Measurements from ENCODE around the gene TFDP2. TPM values are rescaled to one million over a fixed set of nuclear protein-coding genes. Genes with fewer than 3 reads are reported as not detected.
A peak's percentile ranks its signal among the peaks of the same experiment; 100 is the strongest.
"Not testable (repeated sequence)": the region's sequence is repeated elsewhere in the genome, so short reads cannot be mapped to it uniquely, and the experiment has no call there.

The TFDP2 gene
- total and polyA plus RNA-seq, 12 donors, result 11.0 to 77.8 (median 54.3) TPM

GRCh38 chr3:142151240-142151639 is 1.9 kb upstream of the TFDP2 start:
- 80 to 88% methylated on average over 3 of the region's 3 CpGs for WGBS, 2 donors
- peaks cover 3 to 25% (median 18%) of the 10 kb centered on the region in 9 donors for H3K4me1 ChIP-seq
- H3K4me3 ChIP-seq, result no peak overlapping the region
- H3K27ac ChIP-seq, result no peak overlapping the region
- TF ChIP-seq CTCF (IDR thresholded peaks at IDR 0.05), result no peak
- intact Hi-C loops (cut with DNase I), result no loop called here
- no peaks in the 10 kb centered on the region for H3K36me3 ChIP-seq
- H3K9me3 ChIP-seq, result no peaks in the 10 kb centered on the region
- no peak for ATAC-seq
- no peaks in the 10 kb centered on the region for H3K27me3 ChIP-seq
- no peak for DNase-seq

GRCh38 chr3:142150271-142150670 is 927 bp upstream of the TFDP2 start:
- H3K4me3 ChIP-seq, result no peak overlapping the region
- no peak for TF ChIP-seq CTCF (IDR thresholded peaks at IDR 0.05)
- ATAC-seq (no peak), DNase-seq (no peak)
- no peaks in the 10 kb centered on the region for H3K36me3 ChIP-seq
- intact Hi-C loops (cut with DNase I), result no loop called here
- no peaks in the 10 kb centered on the region for H3K27me3 ChIP-seq
- no peak overlapping the region for H3K27ac ChIP-seq
- peaks cover 3 to 25% (median 18%) of the 10 kb centered on the region in 9 donors for H3K4me1 ChIP-seq
- no peaks in the 10 kb centered on the region for H3K9me3 ChIP-seq
- WGBS, 2 donors, result 94 to 96% methylated on average over 13 of the region's 13 CpGs

- intact Hi-C loops (cut with DNase I), result loop anchor here in 2 of 10 donors (5.0 to 10.0 kb wide), 2 partner anchors 125 to 127 kb away; no protein-coding TSS in a partner anchor
- ATAC-seq, result peak in 1 of 8 donors; percentile 2
- Histone ChIP-seq H3K36me3 (no peaks in the 10 kb centered on the region), H3K27me3 (no peaks in the 10 kb centered on the region), H3K9me3 (no peaks in the 10 kb centered on the region), H3K4me3 (peak overlapping the region; percentile 59 to 90 (median 77)), H3K27ac (peak overlapping the region in 8 of 10 donors; percentile 42 to 89 (median 80)), H3K4me1 (peaks cover 3 to 25% (median 18%) of the 10 kb centered on the region in 9 donors)
- 8 to 10% methylated on average over 14 of the region's 14 CpGs for WGBS, 2 donors
- no peak for TF ChIP-seq CTCF (IDR thresholded peaks at IDR 0.05)
- no peak for DNase-seq
Measured at GRCh38 chr3:142149673-142149992, 289 bp upstream of the TFDP2 start.

GRCh38 chr3:142148044-142148791 is 1.1 kb downstream of the TFDP2 start:
- DNase-seq (no peak), ATAC-seq (no peak)
- no peaks in the 10 kb centered on the region for H3K9me3 ChIP-seq
- H3K27ac ChIP-seq, result peak overlapping the region in 7 of 10 donors; percentile 42 to 89 (median 79)
- intact Hi-C loops (cut with DNase I), result loop anchor here in 2 of 10 donors (5.0 to 10.0 kb wide), 2 partner anchors 123 to 126 kb away; no protein-coding TSS in a partner anchor
- peak overlapping the region; percentile 59 to 90 (median 77) for H3K4me3 ChIP-seq
- TF ChIP-seq CTCF (IDR thresholded peaks at IDR 0.05), result no peak
- WGBS, 2 donors, result 14 to 21% methylated on average over 11 of the region's 11 CpGs
- H3K27me3 ChIP-seq, result no peaks in the 10 kb centered on the region
- H3K36me3 ChIP-seq, result no peaks in the 10 kb centered on the region
- H3K4me1 ChIP-seq, result peaks cover 3 to 25% (median 18%) of the 10 kb centered on the region in 9 donors

- not testable (repeated sequence) for DNase-seq, H3K4me3 ChIP-seq, H3K27ac ChIP-seq, H3K9me3 ChIP-seq, ATAC-seq, H3K27me3 ChIP-seq
- 92 to 94% methylated on average over 5 of the region's 5 CpGs for WGBS, 2 donors
- peaks cover 3 to 22% (median 16%) of the 10 kb centered on the region in 9 donors for H3K4me1 ChIP-seq
- peaks cover 0 to 13% (median 0%) of the 10 kb centered on the region in 9 donors for H3K36me3 ChIP-seq
- intact Hi-C loops (cut with DNase I), result loop anchor here in 1 of 10 donors (10.0 kb wide), 1 partner anchor 120 kb away; no protein-coding TSS in a partner anchor
Measured at GRCh38 chr3:142144587-142144986, 4.8 kb downstream of the TFDP2 start.

GRCh38 chr3:142140608-142141285 is 8.6 kb downstream of the TFDP2 start:
- DNase-seq, result peak in 1 of 2 donors; percentile 12
- peaks cover 0 to 17% (median 0%) of the 10 kb centered on the region in 9 donors for H3K36me3 ChIP-seq
- WGBS, 2 donors, result 96% methylated on average over 15 of the region's 15 CpGs
- H3K27ac ChIP-seq, H3K9me3 ChIP-seq, H3K4me3 ChIP-seq, H3K27me3 ChIP-seq, H3K4me1 ChIP-seq, ATAC-seq: not testable (repeated sequence)
- intact Hi-C loops (cut with DNase I), result loop anchor here in 1 of 10 donors (10.0 kb wide), 1 partner anchor 116 kb away; no protein-coding TSS in a partner anchor

GRCh38 chr3:142137089-142137488 is 12.3 kb downstream of the TFDP2 start:
- H3K27me3 ChIP-seq; H3K9me3 ChIP-seq; ATAC-seq; DNase-seq; H3K4me3 ChIP-seq; intact Hi-C loops (cut with DNase I); H3K27ac ChIP-seq; H3K4me1 ChIP-seq: not testable (repeated sequence)
- H3K36me3 ChIP-seq, result peaks cover 0 to 17% (median 0%) of the 10 kb centered on the region in 9 donors
- WGBS, 2 donors, result 76 to 97% methylated on average over 1 to 2 of the region's 2 CpGs
